ENCODE results near the gene MAOB.

DNA sequence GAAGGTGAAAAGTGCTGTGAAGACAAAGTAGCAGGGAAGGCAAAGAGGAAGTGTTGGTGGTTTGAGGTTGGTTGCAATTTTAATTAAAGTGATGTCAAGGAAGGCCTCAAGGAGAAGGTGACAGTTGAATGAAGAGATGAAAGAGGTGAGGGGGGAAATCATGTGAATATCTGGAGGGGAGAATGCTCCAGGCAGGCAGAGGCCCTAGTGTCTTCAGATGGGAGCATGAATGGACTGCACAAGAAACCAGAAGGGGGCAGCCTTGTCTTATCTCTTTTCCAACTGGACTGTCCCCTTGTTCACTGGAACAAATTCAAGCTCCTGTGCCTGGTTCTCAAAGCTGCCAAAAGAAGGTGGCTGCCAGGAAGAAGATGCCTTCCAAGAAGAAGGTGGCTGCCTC, 68.4 kb downstream of the MAOB start:
- TF ChIP-seq POLR2A (IDR thresholded peaks at IDR 0.05) (no peak), CTCF (IDR thresholded peaks at IDR 0.05) (no peak), POLR2AphosphoS5 (IDR thresholded peaks at IDR 0.05) (no peak), EP300 (IDR thresholded peaks at IDR 0.05) (no peak)
